Panc1 (cell line): ENCODE measurements around the gene DDX1. TPM values are rescaled to one million over a fixed set of nuclear protein-coding genes. Genes with fewer than 3 reads are reported as not detected.

Experiments
- ATAC-seq: fragments of 200-7000 bp; cut with Tn5 transposase; 2 replicates; pipeline ENCODE4 v1.9.1; 2020; ENCODE audit warnings: mild to moderate bottlenecking, moderate library complexity
- BruUV-seq: library from RNA; stranded (reverse); fragments of 400-500 nt; replicated peaks from 2 replicates; lab custom pipeline; 2021; lab: Mats Ljungman, UMichigan
- CTCF ChIA-PET: fragments of 300-600 bp; sonication (Branson Sonifier 250); formaldehyde crosslinking; loops from one replicate; lab custom pipeline; 2022; ENCODE audit warnings: antibody characterized with exemption; lab: Charles Lee
- POLR2A ChIA-PET: fragments of 300-600 bp; sonication (Branson Sonifier 250); formaldehyde crosslinking; loops from one replicate; lab custom pipeline; 2022; ENCODE audit warnings: antibody characterized with exemption; lab: Charles Lee
- DNase-seq: peaks from one replicate; pipeline ENCODE4 v3.0.0-alpha.2; 2010; ENCODE audit warnings: low read depth, low spot score
- H3K27ac ChIP-seq: 2 replicates; pipeline ENCODE4 v1.5.1; 2011; ENCODE audit warnings: mild to moderate bottlenecking, low read length, inconsistent platforms
- H3K27me3 ChIP-seq: fragments of 200-500 bp; sonication (Bioruptor generic); 2 replicates; pipeline ENCODE4 v1.6.0; 2014; ENCODE audit warnings: low read length, inconsistent platforms; ENCODE audit not compliant: control insufficient read depth, insufficient read depth
- H3K36me3 ChIP-seq: fragments of 200-500 bp; sonication (Bioruptor generic); 2 replicates; pipeline ENCODE4 v1.5.1; 2014; ENCODE audit warnings: inconsistent platforms, mild to moderate bottlenecking, low read length, moderate library complexity; ENCODE audit not compliant: control insufficient read depth, insufficient read depth
- H3K4me1 ChIP-seq: 2 replicates; pipeline ENCODE4 v1.5.1; 2011; ENCODE audit warnings: inconsistent platforms, mild to moderate bottlenecking, low read length, moderate library complexity; ENCODE audit not compliant: control insufficient read depth, insufficient read depth
- H3K4me3 ChIP-seq, 2 experiments: 2 replicates each; pipeline ENCODE4 v1.5.1; 2011 to 2012; ENCODE audit warnings: low read depth in 2 of 2, low read length in 2 of 2, mild to moderate bottlenecking in 2 of 2, inconsistent platforms in 1 of 2, moderate library complexity in 1 of 2
- H3K9me3 ChIP-seq: fragments of 200-500 bp; sonication (Bioruptor generic); 2 replicates; pipeline ENCODE4 v1.5.1; 2014; ENCODE audit warnings: low read depth, mild to moderate bottlenecking, inconsistent platforms, low read length, moderate library complexity; ENCODE audit not compliant: control insufficient read depth, insufficient read depth
- CTCF ChIP-seq: fragments of 450-650 bp; IDR thresholded peaks from 2 replicates; pipeline ENCODE4 v1.5.1; 2017; ENCODE audit warnings: mild to moderate bottlenecking
- POLR2AphosphoS5 ChIP-seq: IDR thresholded peaks from 2 replicates; pipeline ENCODE4 v1.6.1; 2012; ENCODE audit warnings: mild to moderate bottlenecking, low read depth, low read length, moderate library complexity
- REST ChIP-seq, 2 experiments: IDR thresholded peaks; 2 replicates each; pipeline ENCODE4 v1.6.1; 2011 to 2012; ENCODE audit warnings: low read depth in 2 of 2, control low read depth in 1 of 2, low read length in 1 of 2, mild to moderate bottlenecking in 1 of 2, moderate library complexity in 1 of 2; ENCODE audit not compliant: insufficient read depth in 1 of 2
- SIN3A ChIP-seq: IDR thresholded peaks from 2 replicates; pipeline ENCODE4 v1.6.1; 2012; ENCODE audit warnings: low read depth, mild to moderate bottlenecking, low read length, moderate library complexity, borderline replicate concordance; ENCODE audit not compliant: insufficient read depth
- TCF7L2 ChIP-seq: IDR thresholded peaks from 2 replicates; pipeline ENCODE4 v1.6.1; 2011; ENCODE audit warnings: mild to moderate bottlenecking, low read depth, low read length, inconsistent platforms
- in situ Hi-C: cut with HindIII; loops from 2 replicates; pipeline ENCODE4 v1.10.0; 2016; ENCODE audit warnings: low sequenced_read_pairs, low pct_unique_long_range_greater_than_20kb
- intact Hi-C: fragments of 100-400 bp; cut with micrococcal nuclease; formaldehyde crosslinking; loops from one replicate; pipeline ENCODE4 v1.10.0; 2022; ENCODE audit not compliant: unreplicated experiment
- total RNA-seq: library from RNA; stranded (reverse); gene quantifications from one replicate; pipeline ENCODE4 v1.2.1, GENCODE V29; 2021; ENCODE audit not compliant: unreplicated experiment

The DDX1 gene
- total RNA-seq, 1 experiment from 2014 or later: 102 TPM

DNA sequence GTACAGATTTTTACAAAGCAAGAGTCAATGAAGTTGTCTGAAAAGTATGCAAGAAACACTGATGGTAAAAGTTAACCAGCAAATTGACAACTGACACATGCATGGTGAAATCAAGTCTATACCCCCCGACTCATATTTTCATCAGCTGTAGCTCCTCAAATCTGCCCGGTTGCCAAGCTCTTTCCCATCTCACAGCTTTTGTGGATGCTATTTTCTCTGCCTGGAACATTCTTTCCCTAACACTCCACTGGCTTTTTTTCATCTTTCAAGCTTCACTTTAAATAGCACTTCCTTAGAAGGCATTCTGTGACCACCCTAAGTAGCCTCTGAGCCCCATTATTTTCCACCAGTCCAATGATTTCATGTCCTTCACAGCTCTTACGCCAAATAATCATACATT, 48.6 kb upstream of the DDX1 start:
- no TSS peak for BruUV-seq
- Histone ChIP-seq H3K27ac (no peak overlapping the region), H3K36me3 (peaks cover 2% of the 10 kb centered on the region; the same call in 1 of the 2 replicates), H3K27me3 (no peaks in the 10 kb centered on the region), H3K4me1 (no peaks in the 10 kb centered on the region), H3K9me3 (no peaks in the 10 kb centered on the region), H3K4me3 (no peak overlapping the region)
- TF ChIP-seq CTCF: no peak
- no peak for TF ChIP-seq REST (IDR thresholded peaks at IDR 0.05; ENCODE audit: insufficient read depth in 1 of 2, low read depth in 2 of 2, low read length in 1 of 2)
- TF ChIP-seq SIN3A: no peak
- TF ChIP-seq POLR2AphosphoS5: no peak
- no peak for TF ChIP-seq TCF7L2
- ChIA-PET POLR2A (no interaction called here), CTCF (no interaction called here)
- ATAC-seq (no peak), DNase-seq (no peak)
- in situ Hi-C loops: no loop called here
- intact Hi-C loops: no loop called here

DNA sequence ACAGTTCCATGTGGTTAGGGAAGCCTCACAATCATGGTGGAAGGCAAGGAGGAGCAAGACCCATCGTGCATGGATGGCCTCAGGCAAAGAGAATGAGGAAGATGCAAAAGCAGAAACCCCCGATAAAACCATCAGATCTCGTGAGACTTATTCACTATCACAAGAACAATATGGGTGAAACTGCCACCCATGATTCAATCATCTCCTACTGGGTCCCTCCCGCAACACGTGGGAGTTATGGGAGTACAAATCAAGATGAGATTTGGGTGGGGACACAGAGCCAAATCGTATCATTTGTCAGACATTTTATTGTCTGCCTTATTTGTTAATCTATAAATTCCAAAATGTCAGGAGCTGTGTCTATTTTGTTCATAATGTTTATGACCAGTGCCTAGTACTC, 48.1 kb upstream of the DDX1 start:
- H3K27ac ChIP-seq: no peak overlapping the region
- H3K4me3 ChIP-seq: no peak overlapping the region
- POLR2A ChIA-PET: no interaction called here
- TF ChIP-seq REST (IDR thresholded peaks at IDR 0.05; ENCODE audit: insufficient read depth in 1 of 2, low read depth in 2 of 2, low read length in 1 of 2) (no peak), TCF7L2 (no peak), CTCF (no peak), SIN3A (no peak), POLR2AphosphoS5 (no peak)
- no TSS peak for BruUV-seq
- no peak for DNase-seq
- no peaks in the 10 kb centered on the region for H3K4me1 ChIP-seq
- H3K9me3 ChIP-seq: no peaks in the 10 kb centered on the region
- no peak for ATAC-seq
- CTCF ChIA-PET: no interaction called here
- no peaks in the 10 kb centered on the region for H3K27me3 ChIP-seq
- intact Hi-C loops (no loop called here), in situ Hi-C loops (no loop called here)
- H3K36me3 ChIP-seq: peaks cover 2% of the 10 kb centered on the region; the same call in 1 of the 2 replicates
